DOHH2 (cell line): ENCODE data around the gene COL1A1.

Experiments
- EZH2phosphoT487 ChIP-seq: fragments of 200-600 bp; sonication (generic); IDR thresholded peaks from 2 replicates; pipeline ENCODE4 v1.6.1; 2017; ENCODE audit warnings: borderline replicate concordance, mild to moderate bottlenecking, antibody characterized with exemption, low read length, moderate library complexity, mixed read lengths
- TF ChIP-seq, protein P1 (sequence below): fragments of 200-600 bp; sonication (generic); IDR thresholded peaks from one replicate; pipeline ENCODE4 v1.5.1; 2014; ENCODE audit warnings: antibody characterized with exemption, mild to moderate bottlenecking, low read depth, low read length; ENCODE audit not compliant: poor library complexity, severe bottlenecking

DNA sequence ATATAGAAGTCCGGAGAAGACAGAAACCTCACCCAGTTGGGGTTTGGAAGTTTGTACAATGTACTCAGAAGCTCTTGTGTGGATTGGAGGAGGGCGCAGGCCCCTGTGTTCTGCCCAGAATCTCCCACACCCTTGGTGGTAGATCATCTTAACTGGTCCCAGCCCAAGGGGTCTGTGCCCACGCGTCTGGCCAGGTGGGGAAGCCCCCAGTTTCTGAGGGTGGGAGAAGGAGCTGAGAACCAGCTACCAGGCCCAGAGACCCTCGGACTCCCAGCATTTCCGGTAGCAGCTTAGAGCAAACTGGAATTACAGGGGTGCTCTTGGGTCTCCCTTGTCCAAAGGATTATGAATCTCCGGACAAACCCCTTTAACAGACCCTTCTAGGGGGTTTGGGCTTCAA, 48.7 kb downstream of the COL1A1 start:
- TF ChIP-seq, protein P1, sequence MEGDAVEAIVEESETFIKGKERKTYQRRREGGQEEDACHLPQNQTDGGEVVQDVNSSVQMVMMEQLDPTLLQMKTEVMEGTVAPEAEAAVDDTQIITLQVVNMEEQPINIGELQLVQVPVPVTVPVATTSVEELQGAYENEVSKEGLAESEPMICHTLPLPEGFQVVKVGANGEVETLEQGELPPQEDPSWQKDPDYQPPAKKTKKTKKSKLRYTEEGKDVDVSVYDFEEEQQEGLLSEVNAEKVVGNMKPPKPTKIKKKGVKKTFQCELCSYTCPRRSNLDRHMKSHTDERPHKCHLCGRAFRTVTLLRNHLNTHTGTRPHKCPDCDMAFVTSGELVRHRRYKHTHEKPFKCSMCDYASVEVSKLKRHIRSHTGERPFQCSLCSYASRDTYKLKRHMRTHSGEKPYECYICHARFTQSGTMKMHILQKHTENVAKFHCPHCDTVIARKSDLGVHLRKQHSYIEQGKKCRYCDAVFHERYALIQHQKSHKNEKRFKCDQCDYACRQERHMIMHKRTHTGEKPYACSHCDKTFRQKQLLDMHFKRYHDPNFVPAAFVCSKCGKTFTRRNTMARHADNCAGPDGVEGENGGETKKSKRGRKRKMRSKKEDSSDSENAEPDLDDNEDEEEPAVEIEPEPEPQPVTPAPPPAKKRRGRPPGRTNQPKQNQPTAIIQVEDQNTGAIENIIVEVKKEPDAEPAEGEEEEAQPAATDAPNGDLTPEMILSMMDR: no peak
- no peak for TF ChIP-seq EZH2phosphoT487
